ENCODE results near the gene BRMS1.

DNA sequence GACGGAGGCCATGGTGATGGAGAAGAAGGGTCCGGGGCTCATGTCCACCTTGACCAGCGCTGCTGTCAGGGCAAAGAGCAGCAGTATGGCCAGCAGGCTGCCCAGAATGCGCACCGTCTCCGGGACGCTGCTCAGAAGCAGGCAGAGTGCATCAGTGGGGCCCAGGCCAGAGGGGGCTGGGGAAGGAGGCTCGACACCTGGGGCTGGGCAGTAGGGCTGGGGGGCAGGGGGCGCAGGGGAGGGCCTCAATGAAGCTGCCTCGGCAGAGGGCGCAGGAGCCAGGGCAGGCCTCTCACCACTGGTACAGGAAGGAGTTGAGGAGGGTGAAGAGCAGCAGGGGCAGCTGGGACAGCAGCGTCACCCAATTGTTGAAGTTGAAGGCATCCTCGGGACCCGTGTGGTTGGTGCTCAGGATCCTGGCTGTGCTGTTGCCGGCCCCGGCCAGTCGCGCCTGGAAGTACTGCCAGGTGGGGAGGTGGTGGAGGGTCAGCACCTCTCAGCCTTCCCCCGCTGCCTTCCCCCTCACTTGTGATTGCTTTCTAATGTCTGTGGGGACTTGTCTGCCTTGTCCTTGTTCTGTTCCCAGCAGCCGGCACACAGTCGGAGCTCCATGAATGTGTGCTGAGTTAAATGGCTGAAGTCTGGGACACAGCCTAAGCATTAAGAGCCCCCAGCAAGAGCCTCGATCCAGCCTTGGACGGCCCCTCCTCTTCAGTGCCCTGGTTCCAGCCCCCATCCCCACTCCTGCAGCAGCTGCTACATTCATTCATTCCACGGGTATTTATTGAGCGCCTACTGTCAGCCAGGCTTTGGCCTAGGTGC is 24.4 kb upstream of the BRMS1 start:
- TF ChIP-seq, protein P1, sequence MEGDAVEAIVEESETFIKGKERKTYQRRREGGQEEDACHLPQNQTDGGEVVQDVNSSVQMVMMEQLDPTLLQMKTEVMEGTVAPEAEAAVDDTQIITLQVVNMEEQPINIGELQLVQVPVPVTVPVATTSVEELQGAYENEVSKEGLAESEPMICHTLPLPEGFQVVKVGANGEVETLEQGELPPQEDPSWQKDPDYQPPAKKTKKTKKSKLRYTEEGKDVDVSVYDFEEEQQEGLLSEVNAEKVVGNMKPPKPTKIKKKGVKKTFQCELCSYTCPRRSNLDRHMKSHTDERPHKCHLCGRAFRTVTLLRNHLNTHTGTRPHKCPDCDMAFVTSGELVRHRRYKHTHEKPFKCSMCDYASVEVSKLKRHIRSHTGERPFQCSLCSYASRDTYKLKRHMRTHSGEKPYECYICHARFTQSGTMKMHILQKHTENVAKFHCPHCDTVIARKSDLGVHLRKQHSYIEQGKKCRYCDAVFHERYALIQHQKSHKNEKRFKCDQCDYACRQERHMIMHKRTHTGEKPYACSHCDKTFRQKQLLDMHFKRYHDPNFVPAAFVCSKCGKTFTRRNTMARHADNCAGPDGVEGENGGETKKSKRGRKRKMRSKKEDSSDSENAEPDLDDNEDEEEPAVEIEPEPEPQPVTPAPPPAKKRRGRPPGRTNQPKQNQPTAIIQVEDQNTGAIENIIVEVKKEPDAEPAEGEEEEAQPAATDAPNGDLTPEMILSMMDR (IDR thresholded peaks at IDR 0.05; ENCODE audit: poor library complexity) = no peak
- TF ChIP-seq EZH2 (IDR thresholded peaks at IDR 0.05; ENCODE audit: borderline replicate concordance) (no peak), EZH2phosphoT487 (IDR thresholded peaks at IDR 0.05; ENCODE audit: low read depth, severe bottlenecking, unreplicated experiment) (no peak)
